ENCODE results near the gene TCEAL9. TPM values are rescaled to one million over a fixed set of nuclear protein-coding genes. Genes with fewer than 3 reads are reported as not detected.

Gene TCEAL9, protein sequence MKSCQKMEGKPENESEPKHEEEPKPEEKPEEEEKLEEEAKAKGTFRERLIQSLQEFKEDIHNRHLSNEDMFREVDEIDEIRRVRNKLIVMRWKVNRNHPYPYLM
- total RNA-seq: 0.37 and 0.38 TPM in 2 replicates

DNA sequence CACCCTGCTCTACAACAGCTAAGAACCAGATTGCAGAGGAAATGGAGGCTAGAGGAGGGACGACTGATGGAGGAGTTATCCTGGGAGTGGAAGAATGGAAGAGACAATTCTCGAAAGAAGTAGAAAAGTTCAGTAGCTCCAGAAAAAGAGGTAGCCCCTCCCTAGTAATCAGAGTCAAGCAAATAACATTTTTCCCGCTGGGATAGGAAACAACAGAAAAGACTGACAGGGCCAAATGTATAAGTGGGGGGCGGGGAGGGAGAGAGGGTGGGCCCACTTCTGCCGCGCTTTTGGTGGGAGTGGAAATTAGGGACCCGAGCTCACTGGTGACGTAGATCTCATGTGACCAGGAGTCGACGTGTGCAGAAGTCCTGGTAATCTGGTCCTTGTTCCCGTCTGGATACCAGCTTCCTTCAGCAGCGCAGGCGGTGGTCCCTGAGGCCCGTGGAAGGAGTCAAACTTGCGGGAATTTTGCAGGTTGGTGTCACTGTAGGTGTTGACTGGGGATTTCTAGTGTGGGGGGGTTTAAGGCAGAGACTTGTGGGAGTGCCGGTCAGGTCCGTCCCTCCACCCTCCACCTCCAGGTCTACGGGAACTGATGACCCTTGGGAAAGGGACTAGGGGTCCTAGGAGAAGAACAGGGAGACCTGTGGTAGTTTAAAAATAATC lies at the start of gene TCEAL9:
Gene TCEAL9, plus strand, starts transcription at position 377 of the 669 bp plus-strand sequence. CDS start 1,179 bp downstream, outside the sequence.
- Mint-ChIP-seq H3K36me3 (ENCODE audit: low read depth) (no peaks in the 10 kb centered on the region), H3K4me1 (peaks cover 7% of the 10 kb centered on the region), H3K4me3 (peak within 1 kb of the TSS; percentile 79), H3K27me3 (peaks cover 7% of the 10 kb centered on the region), H3K27ac (no peak within 1 kb of the TSS), H3K9me3 (no peaks in the 10 kb centered on the region)
- no peak for DNase-seq
- intact Hi-C loops (cut with micrococcal nuclease): no loop called here

DNA sequence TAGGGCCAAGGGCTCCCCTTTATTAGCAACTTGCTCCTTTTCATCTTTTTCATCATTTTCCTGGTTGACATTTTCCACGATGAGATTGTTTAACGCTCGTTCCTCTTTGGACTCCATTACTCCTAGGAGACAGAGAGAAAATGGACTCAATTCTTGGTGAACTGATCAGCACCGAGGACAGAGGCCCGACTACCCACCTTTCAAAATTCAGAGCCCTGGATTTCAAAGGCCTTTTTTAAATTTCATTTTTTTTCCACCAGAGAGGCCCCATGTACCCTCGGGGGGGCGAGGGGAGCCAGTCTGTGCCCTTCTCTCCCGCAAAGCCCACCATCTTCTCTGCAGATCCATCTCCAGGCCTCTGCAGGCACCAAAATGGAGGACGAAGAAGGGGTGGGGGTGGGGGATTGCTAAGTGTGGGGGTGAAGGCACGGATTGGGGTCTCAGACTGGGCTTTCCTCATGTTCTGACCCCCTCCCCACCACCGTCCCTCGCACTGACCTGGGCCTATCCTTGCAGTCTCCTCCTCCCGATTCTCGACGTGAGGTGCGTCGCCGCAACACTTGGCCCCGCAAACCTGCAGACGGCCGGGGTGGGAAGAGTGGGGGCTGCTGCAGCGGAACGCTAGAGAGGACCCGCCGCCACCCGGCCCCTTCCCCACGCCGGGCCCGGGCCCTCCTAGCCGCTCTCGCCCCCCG lies 46.3 kb upstream of the TCEAL9 start:
- Mint-ChIP-seq H3K27me3 (peaks cover 2% of the 10 kb centered on the region), H3K36me3 (ENCODE audit: low read depth) (no peaks in the 10 kb centered on the region), H3K4me3 (no peak overlapping the region), H3K4me1 (no peaks in the 10 kb centered on the region), H3K9me3 (no peaks in the 10 kb centered on the region), H3K27ac (no peak overlapping the region)
- DNase-seq: peak; percentile 52
- intact Hi-C loops (cut with micrococcal nuclease): loop anchor here (5.0 to 10.0 kb wide), 2 partner anchors 53 to 95 kb away; partner anchors contain the start of genes BEX4 and TCEAL8

DNA sequence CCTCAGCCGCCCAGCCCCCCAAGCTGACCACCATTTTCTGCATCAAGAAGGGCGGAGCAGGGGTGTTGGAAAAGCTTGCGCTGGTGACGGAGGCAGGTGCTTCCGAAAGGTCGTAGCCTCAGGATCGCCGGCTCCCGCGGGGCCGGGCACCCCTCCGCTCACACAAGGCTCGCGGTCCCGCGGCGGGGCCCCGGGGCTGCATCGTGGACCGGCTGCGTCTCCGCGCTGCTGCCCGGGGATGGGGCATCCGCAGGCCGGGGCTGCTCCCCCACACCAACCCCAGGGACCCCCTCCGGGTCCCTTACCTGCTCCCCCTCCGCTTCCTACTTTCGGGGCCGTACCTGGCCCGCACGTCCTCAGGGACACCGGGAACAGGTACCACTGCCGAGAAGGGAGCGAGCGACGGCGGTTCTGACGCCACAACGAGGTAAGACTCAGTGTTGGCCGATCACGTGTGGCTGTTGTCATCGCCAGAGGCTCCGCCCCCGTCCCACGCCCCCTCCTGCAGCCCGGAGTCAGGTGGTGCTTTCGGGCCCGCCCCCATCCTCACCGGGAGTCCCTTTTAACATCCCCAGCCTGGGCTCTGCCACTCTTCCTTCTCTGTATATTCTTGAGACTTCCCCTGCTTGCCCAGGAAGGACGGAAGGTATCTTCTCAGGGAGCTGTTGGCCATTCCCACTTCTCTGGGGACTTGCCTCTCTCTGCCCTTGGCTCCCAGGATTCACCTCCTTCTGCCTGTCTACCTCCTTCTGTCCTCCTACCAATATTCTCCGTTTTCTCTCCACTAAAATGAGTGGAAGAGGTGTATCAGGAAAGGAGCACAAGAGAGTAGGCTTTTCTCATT lies 45.5 kb upstream of the TCEAL9 start, which contains the start of gene BEX2:
Gene BEX2, minus strand, starts transcription at position 436 of the 844 bp plus-strand sequence. CDS start 1,014 bp downstream, outside the sequence.
- intact Hi-C loops (cut with micrococcal nuclease): loop anchor here (10.0 kb wide), 1 partner anchor 96 kb away; the partner anchor contains the start of gene BEX4
- H3K27me3 Mint-ChIP-seq: peaks cover 2% of the 10 kb centered on the region
- H3K9me3 Mint-ChIP-seq: no peaks in the 10 kb centered on the region
- peak; percentile 93 for DNase-seq
- H3K4me1 Mint-ChIP-seq: no peaks in the 10 kb centered on the region
- no peaks in the 10 kb centered on the region for H3K36me3 Mint-ChIP-seq (ENCODE audit: low read depth)
- peak within 1 kb of the TSS; percentile 77 for H3K4me3 Mint-ChIP-seq
- peak within 1 kb of the TSS; percentile 56 for H3K27ac Mint-ChIP-seq

DNA sequence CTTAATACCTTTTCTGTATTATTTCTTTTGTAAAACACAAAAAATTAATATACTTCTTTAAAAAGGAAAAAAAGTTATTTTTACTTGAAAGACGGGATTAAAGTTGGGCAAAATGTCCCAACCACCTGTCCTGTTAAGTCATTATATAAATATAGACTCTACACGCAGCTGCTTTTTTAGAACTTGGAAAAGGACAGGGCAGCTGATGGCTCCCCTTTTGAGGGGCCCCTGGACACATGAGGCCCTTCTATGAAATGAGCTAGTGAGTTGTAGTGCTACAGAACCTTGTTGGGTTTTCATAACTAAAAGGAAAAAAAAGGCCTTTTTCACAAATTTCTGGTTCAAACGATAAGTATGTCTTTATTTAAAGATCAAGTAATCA lies 44.9 kb upstream of the TCEAL9 start:
- intact Hi-C loops (cut with micrococcal nuclease): loop anchor here (10.0 kb wide), 1 partner anchor 97 kb away; the partner anchor contains the start of gene BEX4
- Mint-ChIP-seq H3K4me3 (no peak overlapping the region), H3K36me3 (ENCODE audit: low read depth) (no peaks in the 10 kb centered on the region), H3K9me3 (no peaks in the 10 kb centered on the region), H3K27ac (no peak overlapping the region), H3K27me3 (peaks cover 2% of the 10 kb centered on the region), H3K4me1 (no peaks in the 10 kb centered on the region)
- DNase-seq: no peak

DNA sequence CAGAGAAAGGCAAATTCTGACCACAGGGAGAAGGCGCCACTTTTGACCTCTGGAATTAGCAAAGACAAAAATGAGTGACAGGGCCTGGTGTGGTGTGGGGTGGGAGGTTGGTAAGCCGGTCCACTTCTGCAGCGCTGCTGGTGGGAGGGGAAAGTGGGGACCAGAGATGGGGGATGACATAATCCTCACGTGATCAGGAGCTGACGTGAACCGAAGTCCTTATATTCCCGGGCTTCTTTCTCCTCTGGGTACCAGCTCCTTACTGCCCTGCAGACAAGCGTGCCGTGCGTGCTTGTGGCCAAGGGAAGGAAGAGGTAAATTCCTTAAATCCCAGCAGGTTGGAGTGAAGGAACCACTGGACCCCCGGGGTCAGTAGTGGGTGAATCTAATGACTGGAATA lies 26.3 kb upstream of the TCEAL9 start, which contains the start of gene TCEAL7:
Gene TCEAL7, plus strand, starts transcription at position 249 of the 400 bp plus-strand sequence. CDS start 1,165 bp downstream, outside the sequence.
- intact Hi-C loops (cut with micrococcal nuclease): no loop called here
- Mint-ChIP-seq H3K4me1 (no peaks in the 10 kb centered on the region), H3K36me3 (ENCODE audit: low read depth) (no peaks in the 10 kb centered on the region), H3K9me3 (no peaks in the 10 kb centered on the region), H3K4me3 (no peak within 1 kb of the TSS), H3K27ac (no peak within 1 kb of the TSS), H3K27me3 (peaks cover 12% of the 10 kb centered on the region)
- no peak for DNase-seq

DNA sequence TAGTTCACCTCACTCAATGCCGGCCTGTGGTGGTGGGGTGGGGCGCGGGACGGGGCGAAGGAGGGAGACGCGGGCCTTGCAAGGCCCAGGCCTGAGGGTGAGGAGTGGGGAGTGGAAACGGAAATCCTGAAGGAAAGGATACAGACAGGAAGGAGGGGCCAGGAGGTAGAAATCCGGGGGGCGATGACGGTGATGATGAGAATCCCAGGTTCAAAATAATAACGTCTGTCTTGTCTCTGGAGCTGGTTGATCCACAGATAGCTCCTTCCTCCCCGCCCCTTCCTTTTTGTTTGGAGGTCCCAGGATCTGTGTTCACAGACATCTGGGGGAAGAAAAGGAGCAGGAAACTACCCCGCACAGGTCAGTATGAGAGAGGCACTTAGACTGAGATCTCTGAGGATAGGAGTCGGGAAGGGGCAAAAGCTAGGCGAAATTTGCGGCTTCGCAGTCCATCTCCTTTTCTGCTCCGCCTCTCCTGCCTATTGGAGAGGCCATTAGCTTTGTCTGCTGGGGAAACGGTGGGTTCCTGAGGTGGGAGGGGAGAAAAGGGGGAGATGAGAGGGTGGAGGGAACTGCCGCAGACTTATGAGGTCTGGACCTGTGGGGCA lies 25.5 kb upstream of the TCEAL9 start:
- Mint-ChIP-seq H3K9me3 (no peaks in the 10 kb centered on the region), H3K27ac (no peak overlapping the region), H3K36me3 (ENCODE audit: low read depth) (no peaks in the 10 kb centered on the region), H3K4me1 (no peaks in the 10 kb centered on the region), H3K27me3 (peaks cover 14% of the 10 kb centered on the region), H3K4me3 (no peak overlapping the region)
- intact Hi-C loops (cut with micrococcal nuclease): no loop called here
- DNase-seq: no peak

DNA sequence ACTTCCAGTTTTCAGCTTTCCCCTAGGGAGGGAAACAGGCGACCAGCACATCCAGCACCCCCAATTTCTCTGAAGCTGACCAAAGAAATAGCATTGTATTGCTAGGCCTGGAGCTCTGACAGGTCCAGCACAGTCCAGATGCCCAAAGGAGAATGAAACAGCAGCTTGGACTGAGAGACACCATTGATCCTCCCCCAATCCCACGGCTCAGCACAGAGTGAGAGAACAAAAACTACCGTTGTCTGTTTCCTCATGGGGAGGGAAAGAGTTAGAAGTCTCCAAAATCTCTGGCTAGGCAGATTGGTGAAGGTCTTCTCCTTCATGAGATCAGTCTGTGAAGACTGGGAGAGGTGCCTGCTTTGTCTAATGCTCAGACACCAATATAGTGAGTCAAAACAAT lies 17.6 kb upstream of the TCEAL9 start:
- Mint-ChIP-seq H3K4me1 (peaks cover 3% of the 10 kb centered on the region), H3K9me3 (no peaks in the 10 kb centered on the region)
- intact Hi-C loops (cut with micrococcal nuclease): no loop called here

DNA sequence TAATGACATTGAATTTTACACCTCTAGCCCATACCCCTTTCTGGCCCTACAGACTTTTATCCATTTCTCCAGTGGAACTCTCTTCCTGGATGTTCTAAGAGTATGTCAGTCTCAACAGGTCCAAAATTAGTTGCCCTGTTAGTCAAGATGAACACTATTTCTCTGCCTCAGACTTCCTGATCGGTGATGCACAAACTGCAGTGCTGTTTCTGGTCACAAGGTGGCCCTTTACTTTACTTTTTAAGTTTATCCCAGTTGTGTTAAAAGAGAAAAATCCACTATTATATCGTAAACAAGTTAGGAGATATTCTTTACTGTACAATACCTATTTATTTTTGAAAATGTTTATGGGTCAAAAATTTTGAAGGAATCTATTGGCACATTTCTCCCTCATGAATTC lies 13.2 kb upstream of the TCEAL9 start:
- H3K36me3 Mint-ChIP-seq (ENCODE audit: low read depth): no peaks in the 10 kb centered on the region

More for the DNA sequence above, 17.6 kb upstream of the TCEAL9 start:
- Mint-ChIP-seq H3K36me3 (ENCODE audit: low read depth) (no peaks in the 10 kb centered on the region), H3K27ac (no peak overlapping the region), H3K4me3 (no peak overlapping the region), H3K27me3 (peaks cover 14% of the 10 kb centered on the region)
- no peak for DNase-seq

DNA sequence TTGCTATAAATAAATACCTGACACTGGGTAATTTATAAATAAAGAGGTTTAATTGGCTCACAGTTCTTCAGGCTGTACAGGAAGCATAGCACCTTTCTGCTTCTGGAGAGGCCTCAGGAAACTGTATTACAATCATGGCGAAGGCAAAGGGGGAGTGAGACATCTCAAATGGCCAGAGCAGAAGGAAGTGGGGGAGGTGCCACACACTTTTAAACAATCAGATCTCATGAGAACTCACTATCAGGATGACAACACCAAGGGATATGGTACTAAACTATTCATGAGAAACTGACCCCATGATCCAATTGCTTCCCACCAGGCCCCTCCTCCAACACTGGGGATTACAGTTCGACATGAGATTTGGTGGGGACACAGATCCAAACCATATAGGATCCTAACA lies 11.7 kb upstream of the TCEAL9 start:
- DNase-seq: no peak
- Mint-ChIP-seq H3K9me3 (no peaks in the 10 kb centered on the region), H3K4me1 (peaks cover 3% of the 10 kb centered on the region), H3K27ac (no peak overlapping the region), H3K4me3 (no peak overlapping the region), H3K27me3 (peaks cover 6% of the 10 kb centered on the region), H3K36me3 (ENCODE audit: low read depth) (no peaks in the 10 kb centered on the region)
- intact Hi-C loops (cut with micrococcal nuclease): no loop called here

More for the DNA sequence above, 13.2 kb upstream of the TCEAL9 start:
- no peaks in the 10 kb centered on the region for H3K9me3 Mint-ChIP-seq
- H3K4me1 Mint-ChIP-seq: peaks cover 3% of the 10 kb centered on the region
- no peak overlapping the region for H3K27ac Mint-ChIP-seq
- intact Hi-C loops (cut with micrococcal nuclease): loop anchor here (1.0 kb wide), 1 partner anchor 121 kb away; no protein-coding TSS in a partner anchor
- peak; percentile 76 for DNase-seq
- no peak overlapping the region for H3K4me3 Mint-ChIP-seq
- peaks cover 8% of the 10 kb centered on the region for H3K27me3 Mint-ChIP-seq

DNA sequence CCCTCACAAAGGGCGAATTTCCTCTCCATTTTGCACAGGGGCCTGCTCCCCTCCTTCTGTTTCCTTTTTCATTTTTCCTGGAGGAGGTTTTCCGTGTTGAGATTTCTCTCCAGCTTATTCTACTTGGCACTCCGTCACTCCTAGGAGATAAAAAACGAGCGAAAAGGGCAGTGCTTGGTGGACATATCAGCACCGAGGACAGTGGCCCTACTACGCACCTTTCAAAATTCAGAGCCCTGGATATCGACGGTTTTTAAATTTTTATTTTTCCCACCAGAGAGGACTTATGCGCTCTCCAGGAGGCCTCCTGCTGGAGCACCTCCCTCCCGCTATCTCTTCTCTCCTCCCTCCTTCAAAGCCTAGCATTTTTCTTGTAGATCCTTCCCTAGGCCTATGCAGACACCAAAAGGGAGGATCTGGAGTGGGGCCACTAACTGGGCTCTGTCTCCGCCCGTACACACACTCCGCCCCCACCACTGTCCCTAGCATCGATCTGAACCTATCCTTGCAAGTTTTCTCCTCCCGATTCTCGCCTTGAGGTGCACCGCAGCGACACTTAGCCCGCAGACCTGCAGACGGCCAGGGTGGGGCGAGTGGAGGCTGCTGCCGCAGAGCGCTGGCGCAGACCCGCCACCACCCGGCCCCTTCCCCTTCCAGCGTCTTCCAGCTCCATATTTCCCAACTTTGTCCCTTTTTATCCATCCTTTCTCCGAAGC lies 8.5 kb upstream of the TCEAL9 start:
- no peaks in the 10 kb centered on the region for H3K9me3 Mint-ChIP-seq
- peaks cover 4% of the 10 kb centered on the region for H3K27me3 Mint-ChIP-seq
- H3K4me1 Mint-ChIP-seq: peaks cover 3% of the 10 kb centered on the region
- H3K36me3 Mint-ChIP-seq (ENCODE audit: low read depth): no peaks in the 10 kb centered on the region
- intact Hi-C loops (cut with micrococcal nuclease): no loop called here
- H3K4me3 Mint-ChIP-seq: no peak overlapping the region
- no peak overlapping the region for H3K27ac Mint-ChIP-seq
- no peak for DNase-seq

DNA sequence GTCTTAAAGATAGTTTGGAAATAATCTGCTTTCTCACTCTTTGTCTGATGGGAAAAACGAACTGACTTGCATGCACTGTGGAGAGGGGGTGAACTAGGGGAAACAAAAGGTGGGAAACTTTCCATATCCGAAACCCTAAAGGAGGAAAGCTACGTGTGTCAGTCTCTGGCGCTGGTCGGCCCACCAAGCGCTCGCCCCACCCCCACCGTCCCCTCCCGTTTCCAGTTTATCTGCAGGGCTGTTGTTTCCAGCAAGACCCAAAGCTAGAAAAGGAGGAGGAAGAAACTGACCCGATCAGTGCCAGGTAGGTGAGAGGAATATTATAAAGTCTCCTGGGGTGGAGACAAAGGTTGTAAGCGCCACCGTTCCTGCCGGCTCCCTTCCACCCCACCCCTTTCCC lies 552 bp downstream of the TCEAL9 start:
- no peak for DNase-seq
- Mint-ChIP-seq H3K4me1 (peaks cover 7% of the 10 kb centered on the region), H3K4me3 (peak overlapping the region; percentile 79), H3K27me3 (peaks cover 7% of the 10 kb centered on the region), H3K36me3 (ENCODE audit: low read depth) (no peaks in the 10 kb centered on the region), H3K27ac (no peak overlapping the region), H3K9me3 (no peaks in the 10 kb centered on the region)
- intact Hi-C loops (cut with micrococcal nuclease): no loop called here

DNA sequence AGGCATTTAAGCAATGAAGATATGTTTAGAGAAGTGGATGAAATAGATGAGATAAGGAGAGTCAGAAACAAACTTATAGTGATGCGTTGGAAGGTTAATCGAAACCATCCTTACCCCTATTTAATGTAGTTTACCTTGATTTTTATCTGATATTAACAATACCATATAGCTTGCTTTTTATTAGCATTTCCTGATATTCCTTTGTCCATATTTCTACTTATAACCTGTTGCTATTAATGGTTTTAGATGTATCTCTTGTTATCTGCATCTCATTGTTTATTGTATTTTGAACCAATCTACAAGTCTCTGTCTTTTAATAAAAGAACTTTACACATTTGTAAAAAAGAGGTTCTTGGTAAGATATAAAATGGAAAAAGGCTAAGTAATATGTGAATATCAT lies 1.6 kb downstream of the TCEAL9 start:
- Mint-ChIP-seq H3K27me3 (peaks cover 7% of the 10 kb centered on the region), H3K27ac (no peak overlapping the region), H3K4me1 (peaks cover 7% of the 10 kb centered on the region), H3K4me3 (no peak overlapping the region), H3K36me3 (ENCODE audit: low read depth) (no peaks in the 10 kb centered on the region), H3K9me3 (no peaks in the 10 kb centered on the region)
- intact Hi-C loops (cut with micrococcal nuclease): no loop called here
- no peak for DNase-seq
